GM18951 (cell line): ENCODE results near the gene CTBP2.

Experiments used
- POLR2A ChIP-seq: IDR thresholded peaks from 4 replicates; pipeline ENCODE4 v1.6.1; 2011; ENCODE audit warnings: mild to moderate bottlenecking; ENCODE audit not compliant: insufficient read length, insufficient read depth; ENCODE audit errors: extremely low read depth
- in situ Hi-C: fragments of 300-500 bp; cut with MboI; formaldehyde crosslinking; loops from one replicate; pipeline ENCODE4 v1.12.0; 2022; ENCODE audit warnings: low sequenced_read_pairs, mixed read lengths, inconsistent platforms; ENCODE audit not compliant: unreplicated experiment

The CTBP2 gene

DNA sequence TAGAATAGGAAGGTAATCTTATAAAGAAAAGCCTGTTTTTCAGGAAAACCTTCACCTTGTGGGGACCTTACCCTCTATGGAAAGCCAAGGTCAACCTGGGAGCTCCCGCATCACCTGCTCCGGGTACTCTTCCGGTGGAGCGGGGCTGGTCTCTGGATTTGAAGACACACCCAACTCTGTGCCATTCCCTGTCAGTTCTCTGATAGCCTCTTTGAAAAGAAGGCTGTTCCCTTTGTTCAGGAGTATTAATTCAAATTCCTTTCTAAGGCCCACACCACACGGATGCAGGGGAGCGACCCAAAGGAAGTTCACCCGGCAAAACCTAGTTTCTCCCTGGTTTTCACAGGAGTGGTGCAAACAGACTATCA is 10.7 kb downstream of the CTBP2 start:
- in situ Hi-C loops: no loop called here
- TF ChIP-seq POLR2A: no peak

DNA sequence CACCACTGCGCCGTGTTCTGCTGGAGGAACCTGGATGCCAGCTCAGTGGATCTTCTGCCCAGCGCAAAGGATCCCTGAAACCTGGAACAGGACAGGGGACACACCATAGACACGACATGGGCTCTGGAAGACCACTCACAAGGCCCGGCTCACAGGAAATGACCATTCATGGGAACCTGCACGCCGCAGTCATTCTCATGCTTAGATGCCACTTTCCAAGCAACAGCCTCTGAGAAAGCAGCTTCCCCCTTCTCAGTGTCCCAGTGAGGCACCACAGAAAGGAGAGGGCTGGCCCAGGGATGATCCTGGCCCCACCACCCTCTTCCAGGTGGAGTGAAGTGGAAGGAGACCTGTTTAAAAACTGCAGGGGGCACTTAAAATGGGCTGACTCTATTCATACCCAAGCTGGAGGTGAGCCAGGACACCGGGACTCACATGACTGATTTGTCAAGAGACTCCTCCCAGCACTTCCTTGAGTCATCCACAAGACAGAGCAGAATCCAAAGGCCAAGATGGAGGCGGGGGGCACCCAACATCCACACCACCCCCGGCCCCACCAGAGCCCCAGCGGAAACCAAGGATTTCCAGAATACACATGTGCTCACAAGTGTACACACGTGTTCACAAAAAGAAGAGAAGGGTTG is 11.2 kb downstream of the CTBP2 start:
- in situ Hi-C loops: no loop called here
- TF ChIP-seq POLR2A: no peak

DNA sequence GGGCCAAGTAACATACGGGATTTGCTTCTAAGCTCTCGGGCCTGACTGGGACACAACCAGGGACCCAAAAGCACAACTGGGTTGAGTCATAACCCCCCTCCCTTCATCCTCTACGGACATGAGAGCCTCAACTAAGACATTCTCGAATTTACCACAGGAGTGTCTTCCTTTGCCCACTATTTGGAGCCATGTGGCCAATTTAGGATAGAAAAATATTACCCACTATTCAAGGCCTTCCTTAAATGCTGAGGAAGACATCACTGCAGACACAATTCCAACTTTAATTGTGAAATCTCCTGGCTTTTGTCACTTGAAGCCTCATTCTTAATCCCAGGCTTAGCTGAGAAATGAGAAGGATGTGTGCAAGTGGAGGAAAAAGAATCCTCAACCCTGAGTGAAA is 11.8 kb downstream of the CTBP2 start:
- no peak for TF ChIP-seq POLR2A
- in situ Hi-C loops: no loop called here

DNA sequence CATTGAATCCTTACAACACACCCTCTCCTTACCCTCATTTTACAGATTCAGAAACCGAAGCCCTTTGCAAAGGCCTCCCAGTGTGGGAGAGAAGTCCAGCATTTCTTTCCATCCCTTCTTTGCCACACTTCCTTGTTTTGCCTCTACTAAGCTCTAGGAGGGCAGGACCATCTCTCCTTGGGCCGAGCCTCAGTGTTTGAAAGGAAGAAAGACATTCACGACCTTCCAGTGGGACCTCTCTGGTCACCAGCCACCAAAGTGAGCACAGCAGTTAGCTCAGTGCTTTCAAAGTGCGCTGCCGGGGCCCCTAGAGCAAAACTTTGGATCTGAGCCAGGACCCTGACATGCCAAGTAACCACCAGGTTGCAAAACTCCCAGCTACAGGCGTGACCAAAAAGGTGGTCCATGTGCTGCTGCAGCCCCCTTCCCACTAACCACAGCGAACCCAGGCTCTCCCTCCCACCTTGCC is 12.4 kb downstream of the CTBP2 start:
- TF ChIP-seq POLR2A: no peak
- in situ Hi-C loops: no loop called here

DNA sequence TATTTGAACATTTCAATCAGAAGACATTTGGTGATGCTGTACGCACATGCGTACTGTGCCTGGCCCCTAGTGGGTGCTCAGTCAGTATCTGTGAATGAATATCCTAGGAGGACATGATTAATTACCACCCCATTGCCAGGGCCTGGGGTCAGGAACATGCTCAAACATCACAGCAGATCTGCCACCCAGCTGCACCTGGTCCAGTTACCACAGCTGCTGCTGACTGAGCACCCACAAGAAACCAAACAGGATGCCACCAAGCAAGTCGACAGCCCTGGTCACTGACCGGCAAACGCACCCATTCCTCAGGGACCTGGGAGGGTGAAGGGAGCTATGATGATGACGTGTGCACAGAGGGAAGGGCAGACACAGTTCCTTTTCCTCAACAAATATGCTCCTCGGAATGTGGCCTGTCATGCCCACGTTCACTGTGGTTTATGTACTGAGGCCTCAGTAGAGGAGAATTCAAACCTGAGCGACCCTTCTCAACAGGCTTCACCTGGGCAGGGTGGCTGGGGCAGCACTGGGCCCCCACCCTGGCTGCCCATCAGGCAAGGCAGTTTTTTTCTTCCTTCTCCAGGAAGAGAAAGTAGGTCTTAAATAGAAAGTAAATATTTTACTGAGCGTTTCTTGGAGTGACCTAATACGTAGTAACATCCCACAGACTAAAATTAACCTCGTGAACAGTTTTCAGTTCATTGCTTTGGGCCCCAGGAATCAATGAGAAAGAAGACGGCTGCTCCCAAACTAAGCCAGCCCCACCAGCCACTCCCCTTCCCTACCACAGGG is 13.4 kb downstream of the CTBP2 start:
- no peak for TF ChIP-seq POLR2A
- in situ Hi-C loops: no loop called here

DNA sequence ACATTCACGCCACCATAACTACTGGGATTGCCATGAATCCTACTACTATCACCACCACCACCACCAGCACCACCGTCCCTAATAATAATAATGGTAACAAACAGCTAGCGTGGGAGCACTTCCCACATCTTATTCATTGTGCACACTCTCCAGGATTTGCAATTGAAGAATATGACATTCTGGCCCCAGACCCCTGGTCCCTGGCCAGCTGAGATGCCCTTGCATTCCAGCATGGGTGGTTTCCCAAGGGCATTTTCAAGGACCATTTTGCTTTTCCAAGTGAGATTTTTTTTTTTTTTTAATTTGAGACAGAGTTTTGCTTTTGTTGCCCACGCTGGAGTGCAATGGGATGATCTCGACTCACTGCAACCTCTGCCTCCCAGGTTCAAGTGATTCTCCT is 14.7 kb downstream of the CTBP2 start:
- TF ChIP-seq POLR2A: no peak
- in situ Hi-C loops: no loop called here

DNA sequence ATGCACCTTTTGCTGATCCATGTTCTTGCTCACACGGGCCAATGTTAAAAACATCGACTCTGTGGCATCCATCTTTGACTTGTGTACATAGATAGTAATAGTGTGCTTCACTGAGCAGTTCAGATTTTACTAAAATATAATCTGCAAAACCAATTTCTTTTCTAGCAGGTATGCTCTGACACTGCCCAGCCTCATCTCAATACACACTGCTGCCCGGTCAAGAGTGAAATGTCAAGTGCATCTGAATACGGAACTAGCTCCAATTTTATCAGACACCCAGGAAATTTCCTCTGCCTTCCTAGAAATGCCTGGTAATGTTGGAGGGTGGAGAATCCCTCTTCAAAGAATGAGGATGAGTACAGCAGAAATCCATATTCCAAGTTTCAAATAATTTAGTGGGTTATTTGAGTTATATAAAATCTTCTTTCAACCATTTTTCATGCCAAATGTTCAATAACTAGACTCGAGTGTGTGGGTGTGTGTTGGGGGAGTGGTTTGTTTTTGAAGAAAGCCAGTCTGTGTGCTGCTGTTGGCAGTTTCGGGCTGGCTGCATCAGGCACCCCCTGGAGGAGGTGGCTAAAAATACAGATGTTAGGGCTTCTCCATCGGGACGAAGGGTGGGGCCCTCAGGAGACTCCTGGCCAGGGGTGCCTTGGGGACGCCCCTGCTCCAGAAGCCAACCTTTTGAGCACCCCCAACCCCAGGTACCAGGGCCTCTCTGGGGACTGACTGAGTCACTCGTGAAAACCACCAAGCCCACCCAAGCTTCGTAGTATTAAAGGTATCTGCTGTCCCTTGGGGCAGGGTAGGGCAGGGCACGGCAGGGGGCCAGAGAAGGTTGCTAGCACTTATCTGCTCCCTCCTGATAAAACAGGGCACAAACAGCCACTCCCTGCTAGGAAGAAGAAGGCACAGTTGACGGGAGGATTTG is 15.4 kb downstream of the CTBP2 start:
- in situ Hi-C loops: no loop called here
- no peak for TF ChIP-seq POLR2A

DNA sequence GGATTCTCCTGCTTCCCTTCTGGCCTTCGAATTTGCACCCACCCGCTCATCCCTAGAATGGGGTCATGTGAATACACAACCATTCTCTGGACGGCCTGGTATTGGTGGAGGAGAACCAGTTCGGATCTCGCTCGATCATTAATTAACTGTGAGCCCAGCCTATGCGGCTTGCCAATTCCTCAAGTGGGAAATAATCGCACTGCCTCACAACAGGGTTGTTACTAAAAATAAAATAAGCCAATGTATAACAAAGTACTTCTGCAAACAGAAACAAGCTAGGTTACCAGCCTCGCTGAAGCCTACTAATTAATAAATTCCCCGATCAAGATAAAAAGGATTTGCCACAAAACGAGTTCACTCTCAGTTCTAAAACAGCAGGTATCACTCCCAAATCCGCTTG is 16.2 kb downstream of the CTBP2 start:
- TF ChIP-seq POLR2A: no peak
- in situ Hi-C loops: no loop called here

DNA sequence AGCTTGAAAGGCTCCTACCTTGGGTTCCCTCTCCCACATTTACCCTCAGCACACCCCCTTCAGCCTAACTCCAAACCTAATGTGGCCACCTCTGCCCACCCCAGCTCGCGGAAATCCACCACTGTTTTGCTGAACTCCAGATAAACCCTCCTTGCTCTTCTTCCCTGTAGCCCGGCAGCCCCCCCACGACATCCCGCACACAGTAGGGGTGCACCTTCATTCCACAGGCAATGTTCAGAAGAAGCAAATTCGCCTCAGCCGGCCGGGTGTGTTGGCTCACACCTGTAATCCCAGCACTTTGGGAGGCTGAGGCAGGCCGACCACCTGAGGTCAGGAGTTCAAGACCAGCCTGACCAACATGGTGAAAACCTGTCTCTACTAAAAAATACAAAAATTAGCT is 17.4 kb downstream of the CTBP2 start:
- no peak for TF ChIP-seq POLR2A
- in situ Hi-C loops: no loop called here

DNA sequence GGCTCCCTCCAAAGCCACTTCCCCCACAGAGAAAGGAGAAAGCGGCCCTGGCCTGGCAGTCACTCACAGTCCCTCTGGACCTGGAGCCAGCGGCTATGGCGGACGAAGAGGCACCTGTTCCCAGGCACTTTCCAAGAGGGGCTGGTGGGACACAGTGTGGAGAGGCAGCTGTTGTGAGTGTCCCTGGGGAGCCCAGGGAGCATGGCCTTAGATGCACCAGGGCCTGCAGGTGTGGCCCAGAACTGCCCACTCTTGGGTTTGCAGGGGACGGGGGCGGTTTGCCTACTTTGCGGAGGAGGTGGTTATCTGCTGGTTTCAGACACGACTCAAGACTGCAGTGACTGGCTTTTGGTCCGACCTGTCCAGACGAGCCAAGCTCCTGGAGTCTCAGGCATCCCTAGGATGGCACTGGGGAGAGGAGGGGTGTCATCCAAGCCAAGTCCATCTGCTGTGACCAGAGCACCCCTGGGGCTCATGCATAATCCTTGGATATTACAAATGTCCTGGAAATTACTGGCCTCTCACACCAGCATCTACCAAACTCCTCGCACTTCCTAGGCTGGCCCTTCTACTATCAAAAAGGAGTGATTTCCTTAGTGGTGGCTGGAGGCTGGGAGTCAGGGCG is 18.4 kb downstream of the CTBP2 start:
- no peak for TF ChIP-seq POLR2A
- in situ Hi-C loops: no loop called here

DNA sequence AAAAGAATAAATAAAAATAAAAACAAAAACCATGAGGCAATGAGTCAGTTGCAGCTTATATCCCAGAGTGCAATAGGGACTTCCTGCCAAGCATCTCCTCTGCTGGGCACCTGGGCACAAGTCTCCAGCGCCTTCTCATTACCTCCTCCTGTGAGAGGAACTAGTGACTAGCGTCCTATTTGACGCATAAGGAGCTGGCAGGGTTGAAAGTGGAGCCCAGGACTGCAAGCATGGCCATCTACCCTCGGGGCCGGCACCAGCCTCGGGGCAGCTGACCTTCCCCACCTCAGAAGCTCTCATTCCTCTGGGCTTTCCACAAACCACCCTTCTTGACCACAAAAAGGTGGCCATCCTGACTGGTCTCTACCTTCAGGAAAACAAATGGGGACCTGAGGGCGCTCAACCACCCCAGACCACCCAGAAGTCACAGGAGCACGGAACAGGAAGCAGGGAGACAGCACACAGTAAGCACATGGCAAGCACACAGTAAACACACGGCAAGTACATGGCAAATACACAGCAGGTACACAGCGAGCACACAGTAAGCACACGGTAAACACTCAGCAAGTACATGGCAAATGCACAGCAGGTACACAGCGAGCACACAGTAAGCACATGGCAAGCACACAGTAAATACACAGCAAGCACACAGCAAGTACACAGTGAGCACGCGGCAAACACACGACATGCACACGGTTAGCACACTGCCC is 19.1 kb downstream of the CTBP2 start:
- in situ Hi-C loops: no loop called here
- no peak for TF ChIP-seq POLR2A

DNA sequence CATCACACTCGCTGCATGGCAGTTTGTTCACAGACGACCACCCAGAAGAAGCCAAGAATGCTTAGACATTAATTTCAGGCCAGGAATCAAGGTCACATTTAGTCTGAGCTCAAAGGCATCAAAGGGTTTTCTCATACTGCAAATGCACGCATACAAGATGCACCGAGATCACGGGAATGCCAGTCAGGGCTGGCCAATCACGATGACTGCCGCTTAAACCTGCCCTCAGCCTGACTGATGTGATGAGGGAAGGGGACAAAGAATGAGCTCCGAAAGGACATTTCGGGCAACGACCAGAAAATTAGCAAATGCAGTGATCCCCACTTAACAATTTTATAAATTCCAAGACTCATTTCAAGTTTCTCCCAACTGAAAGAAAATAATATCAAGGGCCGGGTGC is 20.2 kb downstream of the CTBP2 start:
- in situ Hi-C loops: no loop called here
- TF ChIP-seq POLR2A: no peak
